Pancreas (tissue), 10 donors: ENCODE measurements around the gene TENM4. TPM values are rescaled to one million over a fixed set of nuclear protein-coding genes. Genes with fewer than 3 reads are reported as not detected.

ENCODE experiments used
- ATAC-seq, 4 donors: fragments of 200-7000 bp; cut with Tn5 transposase; one replicate each; pipeline versions ENCODE4 v1.8.0 to v1.9.1; 2020; ENCODE audit warnings: mild to moderate bottlenecking in 4 of 4, moderate library complexity in 4 of 4
- DNase-seq, 6 donors: peaks; one replicate each; pipeline ENCODE4 v3.0.0-alpha.2; 2020
- FAIRE-seq: peaks from 2 replicates; lab custom pipeline; 2012; peaks lifted over from hg19 to GRCh38; lab: Jason Lieb, UNC
- H3K27ac ChIP-seq, 4 donors: fragments of 200-600 bp; sonication (generic); 1 replicate in 3 of 4; 2 replicates in 1 of 4; pipeline versions ENCODE4 v1.5.0 to v1.8.0; 2020
- H3K27me3 ChIP-seq, 4 donors: fragments of 200-600 bp; one replicate each; pipeline ENCODE4 v1.8.0; 2021
- H3K36me3 ChIP-seq, 3 donors: fragments of 200-600 bp; sonication (generic) in 1 of 3; one replicate each; pipeline versions ENCODE4 v1.5.0 to v1.8.0; 2020 to 2021
- H3K4me1 ChIP-seq, 3 donors: fragments of 200-600 bp; one replicate each; pipeline ENCODE4 v1.8.0; 2021
- H3K4me3 ChIP-seq, 4 donors: fragments of 200-600 bp; sonication (generic) in 2 of 4; one replicate each; pipeline versions ENCODE4 v1.5.0 to v1.8.0; 2020 to 2021
- H3K9me3 ChIP-seq, 4 donors: fragments of 200-600 bp; one replicate each; pipeline ENCODE4 v1.8.0; 2021
- CTCF ChIP-seq, 4 donors: fragments of 200-600 bp; sonication (generic) in 3 of 4; IDR thresholded peaks; one replicate each; pipeline versions ENCODE4 v1.5.0 to v1.8.0; 2021; ENCODE audit warnings: antibody characterized with exemption in 4 of 4
- WGBS, 2 donors: extraction: QIAGEN DNeasy Blood & Tissue Kit; methylation state at CpG; one replicate each; pipeline ENCODE4 v1.1.7; 2013; 5-methylcytosine and 5-hydroxymethylcytosine counted together
- intact Hi-C, 3 donors: fragments of 100-400 bp; cut with DNase I; formaldehyde crosslinking; loops; one replicate each; pipeline versions ENCODE4 v1.11.1 to v1.14.2; 2022
- polyA plus RNA-seq, 2 donors: library from polyadenylated mRNA; stranded (reverse); fragments of 200-250 nt; gene quantifications; one replicate each; pipeline ENCODE4 v1.2.3, GENCODE V29; 2013
- total RNA-seq, 6 donors: library from RNA; stranded (reverse); fragmentation: NEBNext Ultra II Directional in 4 of 6; extraction: Animal tissue kit (Norgen Biotek cat#: 25700) in 4 of 6; gene quantifications; one replicate each; pipeline versions ENCODE4 v1.2.1 to v1.2.4, GENCODE V29; 2021 to 2023
- donor health status: healthy with polysubstance abuse.
- donor health status: DM: no; HTN: no; CAD: no; lungs with moderate emphysema.
- donor health status: DM: no; HTN: no; CAD: no.
- donor health status: control.
- donor health status: control.
- donor health status: Bipolar disorder and iron deficiency.
- donor health status: DM: yes; HTN: yes; CAD: no.
- donor health status: DM: no; HTN: no; CAD: no.
- donor health status: DM: no; HTN: no; CAD: no.
- donor health status: DM: yes; HTN: yes; CAD: no.

TENM4 gene
- total and polyA plus RNA-seq, 8 donors, result 0.37 to 6.8 (median 1.3) TPM

DNA sequence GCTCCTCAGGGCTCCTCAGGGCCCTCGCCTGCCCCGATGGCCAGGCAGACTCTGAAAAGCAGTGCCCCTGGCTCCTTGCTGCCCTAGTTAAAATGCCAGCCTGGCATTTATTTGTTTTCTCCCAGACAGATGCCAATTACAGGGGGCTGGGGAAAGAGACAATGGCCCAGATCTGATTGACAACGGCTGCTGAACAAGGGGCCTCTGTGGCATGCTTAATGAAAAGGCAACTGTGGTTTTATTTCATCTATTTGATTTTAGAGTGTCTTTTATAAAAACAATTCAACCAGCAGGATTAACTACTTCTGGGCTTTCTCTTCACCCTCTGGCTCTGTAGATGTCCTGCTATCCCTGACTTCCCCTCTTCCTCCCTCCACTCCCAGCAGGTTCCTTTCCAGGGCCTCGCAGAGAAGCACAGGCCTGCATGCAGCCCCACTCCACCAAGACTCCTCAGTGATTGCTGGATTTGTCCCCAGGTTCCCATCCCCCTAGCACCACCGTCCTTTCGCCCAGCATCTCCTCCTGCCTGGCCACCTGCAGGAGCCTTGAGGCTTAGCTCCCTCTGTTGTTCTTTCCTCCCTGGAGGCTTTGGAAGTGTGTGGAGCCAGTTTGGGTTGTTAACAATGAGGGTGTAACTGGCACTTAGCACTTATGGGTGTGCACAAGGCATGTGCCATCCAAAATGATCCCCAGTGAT is 171.1 kb downstream of the TENM4 start:
- Histone ChIP-seq H3K36me3 (no peaks in the 10 kb centered on the region), H3K4me1 (no peaks in the 10 kb centered on the region), H3K27me3 (no peaks in the 10 kb centered on the region), H3K4me3 (no peak overlapping the region), H3K27ac (no peak overlapping the region), H3K9me3 (no peaks in the 10 kb centered on the region)
- FAIRE-seq (no peak), DNase-seq (no peak), ATAC-seq (no peak)
- 81 to 87% methylated on average over 6 of the region's 6 CpGs for WGBS, 2 donors
- no peak for TF ChIP-seq CTCF (IDR thresholded peaks at IDR 0.05)
- intact Hi-C loops, result no loop called here

GRCh38 chr11:79266396-79266795 is 174.4 kb downstream of the TENM4 start:
- DNase-seq (no peak), ATAC-seq (no peak), FAIRE-seq (no peak)
- intact Hi-C loops, result no loop called here
- H3K27me3 ChIP-seq, result no peaks in the 10 kb centered on the region
- H3K4me3 ChIP-seq, result no peak overlapping the region
- H3K36me3 ChIP-seq, result no peaks in the 10 kb centered on the region
- WGBS, 2 donors, result 85 to 88% methylated on average over 1 of the region's 1 CpG
- no peak for TF ChIP-seq CTCF (IDR thresholded peaks at IDR 0.05)
- H3K9me3 ChIP-seq, result no peaks in the 10 kb centered on the region
- no peaks in the 10 kb centered on the region for H3K4me1 ChIP-seq
- H3K27ac ChIP-seq, result no peak overlapping the region

DNA sequence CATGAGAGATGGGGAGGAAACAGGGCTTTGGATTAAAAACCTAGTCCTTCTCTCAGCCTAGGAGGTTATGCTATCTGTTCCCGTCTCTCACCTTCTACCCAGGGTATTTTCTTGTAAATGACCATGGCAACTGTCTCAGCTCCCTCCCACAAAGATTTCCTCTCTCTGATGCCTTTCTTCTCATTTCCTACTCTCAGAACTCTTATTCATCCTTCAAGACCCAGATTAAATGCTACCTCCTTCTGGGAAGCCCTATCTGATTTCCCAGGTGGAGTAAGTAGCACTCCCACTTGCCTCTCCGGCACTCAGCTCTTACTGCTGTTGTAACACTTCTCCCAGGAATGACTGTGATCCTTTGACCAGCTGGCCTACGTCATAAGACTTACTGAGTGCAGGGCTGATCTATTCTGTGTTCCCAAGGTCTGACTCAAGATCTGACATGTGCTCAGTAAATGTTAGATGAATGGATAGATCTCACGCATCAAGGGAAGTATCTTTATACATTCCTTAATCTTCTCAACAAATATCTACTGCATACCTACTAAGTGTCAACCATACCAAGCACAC is 175.0 kb downstream of the TENM4 start:
- H3K4me1 ChIP-seq, result no peaks in the 10 kb centered on the region
- intact Hi-C loops, result no loop called here
- ATAC-seq (no peak), DNase-seq (no peak), FAIRE-seq (no peak)
- H3K36me3 ChIP-seq, result no peaks in the 10 kb centered on the region
- H3K27me3 ChIP-seq, result no peaks in the 10 kb centered on the region
- no peak for TF ChIP-seq CTCF (IDR thresholded peaks at IDR 0.05)
- no peak overlapping the region for H3K4me3 ChIP-seq
- H3K27ac ChIP-seq, result no peak overlapping the region
- H3K9me3 ChIP-seq, result no peaks in the 10 kb centered on the region
- WGBS, 2 donors, result 64 to 78% methylated on average over 4 of the region's 4 CpGs

DNA sequence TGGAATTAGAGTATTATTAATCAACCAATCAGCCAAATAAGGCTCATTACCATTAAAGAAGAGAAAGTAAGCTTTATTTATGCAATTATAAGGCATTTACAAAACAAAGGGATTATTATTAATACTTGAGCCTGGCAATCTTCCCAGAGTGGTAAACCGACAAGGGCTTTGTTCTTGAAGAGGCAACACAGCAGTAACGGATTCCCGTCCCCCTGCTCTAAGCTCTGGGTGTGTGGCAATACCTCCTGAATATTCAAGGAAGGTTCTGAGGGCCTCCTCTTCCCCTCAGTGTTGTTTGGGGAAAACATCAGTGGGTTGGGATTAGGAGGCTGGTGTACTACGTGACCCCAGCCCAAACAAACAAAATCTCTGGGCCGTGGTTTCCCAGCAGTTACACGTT is 176.5 kb downstream of the TENM4 start:
- 76 to 77% methylated on average over 6 of the region's 6 CpGs for WGBS, 2 donors
- H3K9me3 ChIP-seq, result no peaks in the 10 kb centered on the region
- no peak for DNase-seq
- no peak for FAIRE-seq
- H3K4me1 ChIP-seq, result no peaks in the 10 kb centered on the region
- H3K27me3 ChIP-seq, result no peaks in the 10 kb centered on the region
- no peak overlapping the region for H3K4me3 ChIP-seq
- TF ChIP-seq CTCF (IDR thresholded peaks at IDR 0.05), result no peak
- H3K36me3 ChIP-seq, result no peaks in the 10 kb centered on the region
- no peak overlapping the region for H3K27ac ChIP-seq
- intact Hi-C loops, result no loop called here
- ATAC-seq, result no peak

GRCh38 chr11:79263001-79263400 is 177.8 kb downstream of the TENM4 start:
- H3K4me1 ChIP-seq, result no peaks in the 10 kb centered on the region
- no peaks in the 10 kb centered on the region for H3K36me3 ChIP-seq
- DNase-seq, result no peak
- H3K4me3 ChIP-seq, result no peak overlapping the region
- H3K27ac ChIP-seq, result no peak overlapping the region
- no peak for FAIRE-seq
- no peaks in the 10 kb centered on the region for H3K27me3 ChIP-seq
- ATAC-seq, result no peak
- intact Hi-C loops, result no loop called here
- no peaks in the 10 kb centered on the region for H3K9me3 ChIP-seq
- no peak for TF ChIP-seq CTCF (IDR thresholded peaks at IDR 0.05)
- 57 to 71% methylated on average over 7 of the region's 7 CpGs for WGBS, 2 donors
